Hematopoietic multipotent progenitor cell treated with erythropoietin and hydrocortisone succinate and interleukin-3 and kit ligand, for 8 days (in vitro differentiated cells): Measurements from ENCODE around the gene DDX17.

Experiments
- DNase-seq: peaks from one replicate; pipeline ENCODE4 v3.0.0-alpha.2; 2015

The DDX17 gene

DNA sequence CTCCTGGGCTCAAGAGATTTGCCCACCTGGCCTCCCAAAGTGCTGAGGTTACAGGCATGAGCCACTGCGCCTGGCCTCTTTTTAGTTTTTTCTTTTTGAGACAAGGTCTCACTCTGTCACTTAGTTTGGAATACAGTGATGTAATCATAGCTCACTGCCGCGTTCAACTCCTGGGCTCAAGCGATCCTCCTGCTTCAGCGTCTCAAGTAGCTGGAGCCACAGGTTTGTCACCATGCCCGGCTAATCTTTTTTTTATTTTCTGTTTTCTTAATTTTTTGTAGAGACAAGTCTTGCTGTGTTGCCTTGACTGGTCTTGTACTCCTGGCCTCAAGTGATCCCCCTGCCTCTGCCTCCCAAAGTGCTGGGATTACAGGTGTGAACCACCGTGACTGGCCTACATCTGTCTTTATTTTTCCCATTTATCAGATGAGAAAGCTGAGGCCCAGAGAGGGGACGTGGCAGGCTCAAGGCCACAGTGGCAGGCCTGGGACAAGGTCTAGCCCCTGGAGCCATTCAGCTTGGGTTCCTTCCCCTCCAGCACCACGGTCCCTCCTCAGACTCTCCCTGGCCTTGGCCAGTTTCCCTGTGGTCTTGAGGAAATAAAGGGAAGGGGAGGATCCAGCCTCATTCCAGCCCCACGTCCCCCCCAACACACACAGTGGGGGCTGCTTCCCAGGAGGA, 41.0 kb downstream of the DDX17 start:
- no peak for DNase-seq

DNA sequence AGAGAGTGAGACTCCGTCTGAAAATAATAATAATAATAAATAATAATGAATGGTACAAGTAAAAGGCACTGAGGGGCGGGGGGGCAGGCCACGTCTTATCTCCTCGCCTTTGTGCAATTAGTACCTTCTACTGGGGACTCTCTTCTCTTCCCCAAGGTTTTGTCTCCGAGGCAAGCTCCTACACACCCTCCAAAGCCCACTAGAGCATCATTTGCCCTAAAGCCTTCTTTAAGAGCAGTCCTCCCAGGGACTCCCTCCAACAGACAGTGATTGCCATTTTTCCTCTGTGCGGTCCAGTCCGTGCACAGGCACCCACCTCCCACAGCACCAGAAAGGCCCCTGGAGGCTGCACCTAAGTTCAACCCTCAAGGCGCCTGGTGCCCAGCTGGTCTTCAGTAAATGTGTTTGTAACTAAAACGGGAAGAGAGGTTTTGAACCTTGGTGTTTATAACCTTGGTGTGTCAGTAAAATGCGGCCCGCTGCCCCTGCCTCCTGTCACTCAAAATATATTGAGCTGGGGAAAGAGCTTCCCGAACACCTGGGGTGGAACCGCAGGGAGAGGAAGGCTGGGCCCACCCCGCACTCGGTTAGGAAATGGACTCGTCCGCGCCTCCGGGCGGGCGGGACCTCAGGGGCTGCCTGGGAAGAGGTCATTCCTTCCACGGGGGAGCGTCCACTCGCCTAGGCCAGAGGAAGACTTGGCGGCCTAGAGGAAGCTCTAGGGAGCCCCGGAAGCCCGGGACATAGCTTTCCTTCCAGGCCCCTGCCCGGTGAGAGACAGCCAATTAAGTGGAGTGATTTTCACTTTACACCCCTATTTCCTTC, 42.9 kb downstream of the DDX17 start:
- no peak for DNase-seq

DNA sequence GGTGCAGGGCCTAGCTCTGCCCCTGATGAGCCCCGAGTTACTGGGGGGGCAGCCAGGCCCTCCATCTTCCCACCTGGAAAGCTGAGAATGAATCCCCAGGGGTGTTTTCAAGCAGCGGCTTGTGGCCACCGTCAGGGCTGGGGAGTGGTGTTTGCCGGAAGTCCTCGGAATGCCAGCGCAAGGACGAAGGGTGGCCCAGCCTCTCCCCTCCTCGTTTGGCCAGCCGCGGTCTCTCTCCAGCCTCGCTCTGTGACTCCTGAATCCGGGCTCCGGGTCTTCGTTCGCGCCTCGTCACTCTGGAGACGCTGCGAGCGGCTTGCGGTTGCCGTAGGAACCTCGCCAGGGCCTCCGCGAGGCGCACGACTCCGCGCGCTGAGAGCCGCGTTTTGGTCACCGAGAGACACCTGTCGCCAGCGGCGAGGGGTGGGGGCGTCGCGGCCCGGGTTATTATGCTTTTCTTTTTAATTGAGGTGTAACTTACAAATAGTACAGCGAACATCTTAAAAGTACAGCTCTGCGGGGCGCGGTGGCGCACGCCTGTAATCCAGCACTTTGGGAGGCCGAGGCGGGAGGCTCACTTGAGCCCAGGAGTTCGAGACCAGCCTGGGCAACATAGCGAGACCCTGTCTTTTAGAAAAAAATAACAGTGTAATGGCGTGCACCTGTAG, 44.6 kb downstream of the DDX17 start:
- DNase-seq = peak; percentile 66

DNA sequence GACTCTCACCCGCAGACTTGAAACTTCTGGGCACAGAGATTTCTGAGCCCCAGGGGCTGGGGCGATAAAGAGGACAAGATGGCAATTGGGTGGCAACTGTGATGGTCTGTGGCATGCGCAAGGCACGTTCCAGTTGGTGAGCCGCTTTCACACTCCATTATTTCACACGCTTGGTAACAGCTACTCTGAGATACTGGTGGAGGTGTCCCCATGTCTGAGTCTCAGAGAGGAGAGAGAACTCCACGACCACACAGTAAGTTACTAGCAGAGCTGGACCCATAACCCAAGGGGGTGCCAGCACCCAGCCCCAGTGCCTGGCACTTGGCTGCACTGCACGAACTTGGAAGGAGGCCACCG, 45.1 kb downstream of the DDX17 start:
- no peak for DNase-seq

DNA sequence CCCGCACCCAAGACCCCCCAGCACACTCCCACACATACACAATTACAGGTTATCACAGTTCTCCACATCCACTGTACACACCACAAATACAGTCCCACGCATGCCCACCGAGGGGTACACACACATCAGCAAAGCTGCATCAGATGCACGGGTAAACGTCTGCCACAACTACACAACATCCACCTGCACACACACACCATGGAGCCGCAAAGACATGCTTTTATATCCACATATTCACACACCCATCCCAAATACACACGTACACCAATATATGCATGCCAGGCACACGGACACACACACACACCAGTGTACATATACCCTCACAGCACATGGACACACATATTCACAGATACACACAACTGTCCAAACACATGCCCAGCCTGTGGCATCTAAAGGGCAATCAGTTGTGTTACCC, 45.7 kb downstream of the DDX17 start:
- DNase-seq = no peak

DNA sequence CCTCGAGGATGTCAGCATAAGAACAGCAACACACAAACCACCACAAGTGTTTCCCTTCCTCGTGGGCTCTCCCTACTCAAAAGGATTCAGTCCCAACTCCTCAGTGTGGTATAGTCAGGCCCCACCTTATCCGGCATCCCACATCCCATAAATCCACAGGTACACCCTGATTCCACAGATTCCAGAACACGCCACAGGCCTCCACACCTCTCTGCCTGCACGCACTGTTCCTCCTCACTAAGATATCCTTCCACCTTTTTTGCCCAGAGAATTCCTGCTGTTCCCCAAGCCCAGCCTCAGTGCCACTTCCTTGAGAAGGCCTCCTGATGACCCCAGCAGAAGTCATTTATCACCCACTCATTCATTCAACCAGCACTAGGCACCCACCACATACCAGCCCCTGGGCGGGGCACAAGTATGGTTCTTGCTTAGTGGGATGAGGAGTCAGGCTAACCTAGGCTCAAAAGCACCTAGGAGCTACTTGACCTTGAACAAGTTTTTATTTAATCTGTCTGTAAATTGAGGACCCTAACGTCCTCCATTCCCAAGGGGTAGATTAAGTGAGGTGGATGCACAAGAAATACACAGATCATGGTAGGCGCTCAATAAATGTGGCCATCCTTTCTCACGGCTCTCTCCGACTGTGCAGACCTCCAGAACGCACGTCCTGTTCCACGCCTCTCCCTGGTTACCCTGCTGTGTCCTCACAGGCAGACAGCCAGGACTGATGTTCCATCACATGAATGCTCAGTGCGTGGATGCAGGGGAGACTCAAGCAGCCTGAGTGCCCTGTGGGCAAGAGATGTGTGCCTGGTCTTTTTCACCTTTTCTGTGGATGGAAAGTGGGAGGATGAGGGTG, 49.0 kb downstream of the DDX17 start:
- no peak for DNase-seq

DNA sequence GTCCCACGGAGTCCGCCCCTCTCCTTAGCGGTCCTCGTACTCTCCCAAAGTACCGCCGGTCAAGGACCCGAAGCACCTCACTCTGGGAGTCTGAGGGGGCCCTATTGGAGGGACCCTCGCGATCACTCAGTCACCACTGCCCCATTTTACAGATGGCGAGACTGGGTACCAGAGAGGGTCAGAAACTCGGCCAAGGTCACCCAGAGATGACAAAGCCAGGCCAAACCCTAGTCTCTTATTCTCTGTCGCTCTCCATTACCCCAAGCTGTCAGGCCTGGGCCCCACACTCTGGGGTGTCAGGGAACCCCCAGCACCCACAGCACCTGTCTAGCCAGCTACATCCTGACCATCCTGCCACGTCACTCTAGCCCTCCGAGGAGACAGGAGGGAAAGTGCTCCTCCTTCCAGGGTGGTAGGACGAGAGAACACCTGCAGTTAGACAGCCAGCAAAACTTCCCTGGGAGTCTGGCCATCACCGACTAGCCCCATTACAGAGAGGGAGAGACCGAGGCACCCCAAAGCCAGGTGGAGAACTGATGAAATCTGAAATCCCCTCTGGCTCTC, 49.8 kb downstream of the DDX17 start:
- no peak for DNase-seq

DNA sequence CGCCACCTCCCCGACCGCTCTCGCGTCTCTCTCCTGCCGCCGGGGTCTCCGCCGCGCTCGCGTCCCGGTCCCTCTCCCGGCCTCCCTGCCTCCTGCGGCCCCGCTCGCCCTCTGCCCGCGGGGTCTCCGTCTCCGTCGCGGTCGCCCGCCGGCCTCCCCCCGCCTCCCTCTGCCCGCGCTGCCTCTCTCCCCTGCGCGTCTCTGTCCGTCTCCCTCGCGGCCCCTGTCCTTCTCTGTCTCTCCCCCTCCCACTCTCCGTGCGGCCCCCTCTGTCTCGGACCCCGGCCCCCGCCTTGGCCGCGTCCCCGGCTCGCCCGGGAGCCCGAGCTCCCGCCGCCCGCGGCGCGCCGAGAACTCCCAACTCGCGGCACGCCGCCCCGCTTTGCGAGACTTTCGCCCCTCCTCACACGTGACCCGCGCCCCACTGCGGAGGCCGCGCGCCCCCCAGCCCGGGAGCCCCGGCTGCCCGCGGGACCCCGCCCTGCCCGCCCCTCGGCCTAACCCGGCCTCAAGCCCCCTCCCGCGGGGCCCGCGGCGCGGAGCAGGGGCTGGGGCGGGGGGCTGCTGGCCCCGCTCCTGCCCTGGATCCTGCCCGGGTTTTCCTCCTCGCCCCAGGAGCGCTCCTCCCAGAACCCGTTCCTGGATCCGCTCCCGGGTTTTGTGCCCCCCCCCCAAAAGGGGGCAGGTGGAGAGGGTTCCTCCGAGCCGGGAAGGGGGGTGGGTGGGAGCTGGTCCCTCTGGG, 50.4 kb downstream of the DDX17 start:
- DNase-seq = no peak

DNA sequence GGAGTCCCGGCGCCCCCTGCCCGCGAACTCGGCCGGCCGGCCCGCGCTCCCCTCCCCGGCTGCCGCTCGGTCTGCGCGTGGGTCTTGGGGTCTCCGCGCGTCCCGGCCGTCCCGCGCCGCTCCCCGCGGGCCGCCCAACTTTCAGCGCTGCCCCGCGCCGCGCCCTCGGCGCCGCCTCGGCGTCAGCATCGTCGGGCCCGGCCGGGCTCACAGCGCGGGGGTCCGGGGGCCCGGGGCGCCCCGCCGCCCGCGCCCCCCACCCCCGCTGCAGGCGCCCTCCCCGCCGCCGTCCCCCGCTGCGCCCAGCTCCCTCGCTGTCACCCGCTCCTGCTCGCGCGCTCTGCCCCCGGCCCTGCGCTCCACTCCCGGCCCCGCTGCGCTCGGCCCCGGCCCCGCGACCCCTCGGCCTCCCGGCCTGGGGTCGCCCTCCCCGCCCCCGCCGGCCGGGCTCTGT, 51.0 kb downstream of the DDX17 start, which contains the start of gene KCNJ4:
Gene KCNJ4, minus strand, starts transcription at position 124 of the 454 bp plus-strand sequence. CDS start 27,067 bp downstream, outside the sequence.
- DNase-seq = no peak

DNA sequence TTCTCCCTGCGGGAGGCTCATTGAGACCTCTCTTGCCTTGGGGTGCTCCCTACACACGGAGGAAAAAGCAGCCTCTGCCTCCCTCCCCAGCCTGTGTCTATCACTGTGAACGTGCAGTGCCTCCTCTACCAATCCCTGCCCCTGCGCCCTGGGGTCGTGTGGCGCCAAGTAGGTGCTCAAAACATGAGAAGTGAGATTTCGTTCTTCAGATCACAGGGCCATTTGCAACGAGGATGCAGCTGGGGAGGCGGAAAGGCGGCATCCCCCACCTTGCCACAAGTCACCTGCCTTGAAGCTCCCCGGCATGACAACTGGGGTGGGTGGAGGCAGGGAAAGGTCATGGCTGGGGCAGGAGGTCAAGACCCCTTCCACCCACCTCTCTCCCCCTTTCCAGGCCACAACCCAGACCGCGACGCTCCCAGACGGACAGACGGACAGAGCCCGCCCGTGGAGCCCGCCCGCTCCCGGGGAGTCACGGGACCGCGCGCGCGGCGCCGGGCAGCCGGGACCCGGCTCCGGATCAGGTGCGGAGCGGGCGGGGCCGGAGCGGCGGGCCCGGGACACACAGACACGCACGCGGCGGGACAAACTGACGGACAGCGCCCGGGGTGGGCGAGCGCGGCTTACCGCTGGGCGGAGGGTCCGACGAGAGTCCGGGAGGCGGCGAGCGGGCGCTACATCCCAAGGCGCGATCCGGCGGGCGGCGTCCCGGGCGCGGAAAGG, 51.6 kb downstream of the DDX17 start:
- DNase-seq = no peak

DNA sequence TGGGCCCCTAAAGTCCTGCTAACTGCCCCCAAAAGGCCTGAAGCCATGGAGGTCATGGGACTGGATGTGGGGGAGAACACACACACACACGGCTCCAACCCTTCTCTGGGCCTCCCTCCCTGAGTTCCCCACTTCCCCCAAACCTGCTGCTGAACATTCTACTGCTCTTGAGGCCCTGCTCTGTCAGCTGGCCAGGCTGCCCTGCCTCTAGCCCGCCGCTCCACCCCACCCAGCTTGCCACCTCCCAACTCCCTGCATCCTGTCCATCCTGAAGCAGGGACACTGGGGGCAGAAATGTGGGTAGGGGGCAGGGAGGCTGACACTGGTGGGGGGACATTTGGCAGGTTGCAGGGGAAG, 52.1 kb downstream of the DDX17 start:
- no peak for DNase-seq

DNA sequence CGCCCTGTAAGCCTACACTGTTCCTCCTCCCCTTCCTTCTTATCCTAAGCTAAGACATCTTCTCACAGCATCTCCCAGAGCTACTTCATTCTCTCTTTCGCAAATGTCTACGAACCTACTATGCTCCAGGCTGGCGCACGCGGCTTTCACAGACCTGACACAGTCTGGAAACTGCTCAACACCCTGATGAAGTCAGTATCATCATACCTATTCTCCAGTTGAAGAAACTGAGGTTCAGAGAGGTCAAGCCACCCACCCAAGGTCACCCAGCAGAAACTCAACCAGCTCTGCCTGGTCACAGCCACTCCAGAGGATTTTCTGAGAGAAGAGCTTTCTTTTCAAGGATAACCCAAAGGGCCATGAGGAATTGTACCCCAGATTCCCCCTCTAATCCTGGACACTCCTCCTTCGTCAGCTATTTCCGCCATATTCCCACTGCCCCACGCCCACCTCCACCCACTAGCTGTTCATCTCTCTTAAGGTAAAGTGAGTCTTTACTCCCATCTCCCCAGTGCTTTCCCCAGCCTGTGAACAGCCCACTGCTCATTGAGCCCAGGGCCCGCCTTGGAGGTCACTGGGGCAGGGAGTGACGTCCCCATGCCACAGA, 52.9 kb downstream of the DDX17 start:
- DNase-seq = no peak

DNA sequence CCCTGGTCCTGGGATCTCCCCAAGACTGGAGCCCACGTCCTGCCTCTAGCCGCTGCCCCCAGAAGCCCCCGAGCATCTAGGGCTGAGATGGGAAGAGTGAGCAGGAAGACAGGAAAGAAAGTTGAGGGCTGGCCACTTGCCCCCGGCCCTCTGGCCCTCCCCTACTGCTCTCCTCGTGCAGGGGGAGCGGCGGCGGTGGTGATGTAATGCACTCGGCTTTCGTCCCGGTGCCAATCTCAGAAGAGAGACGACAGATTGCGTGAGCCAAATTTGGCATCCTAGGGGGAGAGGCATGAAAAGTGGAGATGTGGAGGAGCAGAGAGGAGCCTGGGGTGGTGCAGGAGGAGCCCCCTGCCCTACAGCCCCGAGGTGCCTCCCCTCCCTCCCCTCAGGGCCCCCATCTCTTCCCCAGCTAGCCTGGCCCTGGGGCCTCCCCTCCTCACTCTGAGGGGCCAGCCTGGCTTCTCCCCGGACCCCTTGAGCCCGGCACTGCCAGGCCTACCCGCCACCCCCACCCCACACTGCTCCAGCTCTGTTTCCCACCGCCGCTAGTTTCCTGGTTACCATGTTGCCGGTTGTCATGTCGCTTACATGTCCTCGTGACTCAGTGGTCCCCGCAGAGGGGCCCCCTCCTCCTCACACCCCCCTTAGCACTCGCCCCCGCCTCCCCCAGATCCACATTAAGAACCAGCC, 53.6 kb downstream of the DDX17 start:
- no peak for DNase-seq

DNA sequence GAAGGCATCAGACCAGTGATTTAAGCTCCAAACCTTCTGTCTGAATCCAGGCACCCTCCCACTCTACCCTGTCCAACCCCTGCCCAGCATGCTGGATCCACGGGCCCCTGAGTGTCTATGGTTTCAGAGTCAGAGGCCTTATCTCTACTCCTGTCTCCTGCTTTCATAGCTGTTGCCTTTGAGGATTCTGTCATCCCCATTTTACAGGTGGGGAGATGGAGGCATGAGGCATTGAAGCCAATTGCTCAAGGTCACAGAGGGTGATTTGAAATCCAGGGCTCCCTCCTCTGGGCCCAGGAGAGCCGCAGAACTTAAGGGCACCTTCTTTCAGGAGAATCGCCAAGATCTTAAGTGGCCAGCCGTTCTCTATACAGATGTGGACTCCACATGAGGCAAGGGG, 54.2 kb downstream of the DDX17 start:
- DNase-seq = no peak

DNA sequence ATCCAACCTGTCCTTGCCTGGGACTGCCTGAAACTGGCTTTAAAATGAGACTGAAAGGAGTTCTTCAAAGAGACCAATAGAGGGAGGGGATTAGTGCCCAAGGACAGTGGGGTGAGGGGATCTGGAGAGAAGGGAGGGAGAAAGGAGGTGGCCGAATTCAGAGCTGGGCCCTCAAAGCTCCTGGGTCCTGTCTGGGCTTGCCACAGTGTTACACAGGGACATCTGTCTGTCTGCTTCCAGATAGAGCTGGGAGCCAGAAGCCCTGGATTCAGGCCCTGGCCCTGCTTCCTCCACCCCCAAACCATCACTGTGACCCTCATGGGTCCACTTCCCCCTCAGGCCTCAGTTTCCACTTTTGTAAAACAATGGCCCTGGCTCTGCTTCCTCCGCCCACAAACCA, 54.7 kb downstream of the DDX17 start:
- DNase-seq = no peak

DNA sequence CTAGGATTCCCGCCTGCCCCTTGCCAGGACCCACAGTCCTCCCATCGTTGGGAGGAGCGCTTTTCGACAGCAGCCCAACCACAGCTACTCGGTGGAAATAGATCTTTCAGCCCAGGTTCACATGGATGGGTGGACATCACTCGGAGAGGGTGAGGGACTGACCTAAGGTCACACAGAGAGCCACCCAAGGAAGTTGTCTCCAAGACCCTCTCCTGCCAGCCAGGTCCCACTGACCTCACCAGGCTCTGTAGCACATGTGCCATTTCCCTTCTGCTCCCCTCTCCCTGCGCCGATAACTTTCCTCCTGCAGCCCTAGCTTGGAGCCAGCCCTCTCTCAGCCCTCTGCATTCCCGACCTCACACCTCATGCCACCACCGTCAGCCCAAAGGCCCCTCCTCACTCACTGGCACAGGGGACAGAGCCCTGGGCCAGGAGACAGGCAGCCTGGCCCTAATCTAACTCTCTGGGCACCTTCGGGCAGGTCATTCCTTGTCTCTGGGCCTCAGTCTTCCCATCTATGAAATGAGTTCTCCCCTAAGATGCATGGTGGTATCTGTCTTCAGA, 55.8 kb downstream of the DDX17 start:
- DNase-seq = no peak

DNA sequence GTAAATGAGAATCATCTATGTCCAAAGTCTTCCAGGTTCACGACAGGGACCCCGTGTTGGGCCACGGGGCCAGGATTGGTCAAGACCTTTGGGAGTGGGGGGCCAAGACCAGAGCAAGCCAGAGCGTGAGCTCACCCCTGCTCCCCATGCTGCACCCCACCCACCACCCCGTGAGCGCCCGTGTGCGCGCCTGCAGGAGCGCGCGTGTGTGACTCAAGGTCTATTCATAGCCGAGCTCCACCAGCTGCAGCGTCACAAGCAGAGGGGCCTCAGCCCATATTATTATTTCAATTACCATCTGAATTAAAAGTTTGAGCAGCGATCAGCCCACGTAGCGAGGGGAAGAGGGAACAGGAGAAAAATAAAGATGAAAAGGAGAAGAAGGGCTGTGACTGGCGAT, 56.3 kb downstream of the DDX17 start:
- no peak for DNase-seq

DNA sequence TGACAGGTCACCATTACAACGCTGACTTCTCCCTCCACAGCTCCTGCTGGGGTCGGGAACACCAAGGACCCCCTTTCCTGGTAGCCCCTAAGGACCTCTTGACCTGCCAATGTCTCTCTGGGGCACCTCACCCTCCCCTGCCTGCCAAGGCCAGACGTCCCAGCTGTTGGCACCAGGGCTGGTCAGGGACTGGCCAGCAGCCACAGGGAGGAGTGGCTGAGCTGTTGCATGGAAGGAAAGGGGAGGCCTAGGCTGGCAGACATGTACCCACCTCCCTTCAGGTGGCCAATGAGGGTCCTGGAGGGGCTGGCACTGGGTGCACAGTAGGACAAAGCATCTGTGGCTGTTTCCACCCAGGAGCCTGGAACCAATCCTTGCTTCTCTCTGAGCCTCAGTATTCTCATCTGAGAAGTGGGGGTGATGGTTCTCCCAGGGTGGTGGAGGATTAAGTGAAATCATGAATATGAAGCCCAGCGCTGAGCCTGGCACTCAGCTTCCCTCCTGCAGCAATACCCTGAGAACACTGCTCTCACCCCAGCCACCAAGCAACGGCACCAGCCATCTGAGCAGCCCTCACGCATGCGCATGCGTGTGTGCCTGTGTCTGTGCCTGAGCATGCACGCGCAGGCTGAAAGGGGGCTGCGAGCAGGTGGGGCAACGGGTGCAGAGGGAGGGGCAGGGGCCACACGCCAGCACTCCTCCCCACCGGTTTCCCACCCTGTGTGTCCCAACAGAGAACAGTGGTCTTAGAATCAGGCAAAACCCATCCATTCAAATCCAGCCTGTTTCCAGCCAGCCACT, 57.0 kb downstream of the DDX17 start:
- DNase-seq = no peak
